ENCODE measurements around the gene EXD3.

Gene EXD3

GRCh38 chr9:137367506-137368430 is 55.2 kb downstream of the EXD3 start:
- DNase-seq (ENCODE audit: low spot score), result no peak

- no peak for DNase-seq (ENCODE audit: low spot score)
Measured at GRCh38 chr9:137366891-137367381, 56.0 kb downstream of the EXD3 start.

- no peak for DNase-seq (ENCODE audit: low spot score)
Measured at GRCh38 chr9:137366445-137366810, 56.5 kb downstream of the EXD3 start.

GRCh38 chr9:137365552-137366444 is 57.2 kb downstream of the EXD3 start:
- no peak for DNase-seq (ENCODE audit: low spot score)

GRCh38 chr9:137365056-137365455 is 57.9 kb downstream of the EXD3 start:
- DNase-seq (ENCODE audit: low spot score), result no peak

- no peak for DNase-seq (ENCODE audit: low spot score)
Measured at GRCh38 chr9:137359850-137360249, 63.1 kb downstream of the EXD3 start.

- no peak for DNase-seq (ENCODE audit: low spot score)
Measured at GRCh38 chr9:137358126-137358525, 64.8 kb downstream of the EXD3 start.

- no peak for DNase-seq (ENCODE audit: low spot score)
Measured at GRCh38 chr9:137357166-137357565, 65.8 kb downstream of the EXD3 start.

GRCh38 chr9:137355761-137356365 is 67.1 kb downstream of the EXD3 start:
- no peak for DNase-seq (ENCODE audit: low spot score)

- DNase-seq (ENCODE audit: low spot score), result no peak
Measured at GRCh38 chr9:137354845-137355760, 67.9 kb downstream of the EXD3 start.

GRCh38 chr9:137354153-137354844 is 68.7 kb downstream of the EXD3 start:
- no peak for DNase-seq (ENCODE audit: low spot score)

- no peak for DNase-seq (ENCODE audit: low spot score)
Measured at GRCh38 chr9:137353223-137354152, 69.5 kb downstream of the EXD3 start.

GRCh38 chr9:137352511-137353222 is 70.3 kb downstream of the EXD3 start:
- no peak for DNase-seq (ENCODE audit: low spot score)

- DNase-seq (ENCODE audit: low spot score), result no peak
Measured at GRCh38 chr9:137351781-137352501, 71.0 kb downstream of the EXD3 start.

GRCh38 chr9:137350696-137351584 is 72.0 kb downstream of the EXD3 start:
- DNase-seq (ENCODE audit: low spot score), result no peak

- DNase-seq (ENCODE audit: low spot score), result no peak
Measured at GRCh38 chr9:137349471-137350033, 73.4 kb downstream of the EXD3 start.
